ENCODE measurements around the gene PPP2R1B. TPM values are rescaled to one million over a fixed set of nuclear protein-coding genes. Genes with fewer than 3 reads are reported as not detected.

The PPP2R1B gene
- total and polyA plus RNA-seq, 8 donors = 26.4 to 31.5 (median 29.4) TPM

- Histone ChIP-seq H3K4me3 (no peak overlapping the region), H3K4me1 (peaks cover 0 to 14% of the 10 kb centered on the region in 2 donors), H3K9me3 (no peaks in the 10 kb centered on the region), H3K27ac (no peak overlapping the region), H3K27me3 (no peaks in the 10 kb centered on the region), H3K36me3 (peaks cover 0 to 84% of the 10 kb centered on the region in 2 donors)
- intact Hi-C loops (cut with DNase I) = no loop called here
- DNase-seq (no peak), ATAC-seq (no peak)
- no peak for TF ChIP-seq CTCF (IDR thresholded peaks at IDR 0.05)
Measured at GRCh38 chr11:111759376-111759775, 6.8 kb downstream of the PPP2R1B start.

GRCh38 chr11:111756097-111756496 is 10.1 kb downstream of the PPP2R1B start:
- DNase-seq = no peak
- intact Hi-C loops (cut with DNase I) = no loop called here
- H3K36me3 ChIP-seq = peaks cover 0 to 94% of the 10 kb centered on the region in 2 donors
- H3K4me1 ChIP-seq = no peaks in the 10 kb centered on the region
- ATAC-seq = no peak
- no peak for TF ChIP-seq CTCF (IDR thresholded peaks at IDR 0.05)
- H3K27me3 ChIP-seq = no peaks in the 10 kb centered on the region
- no peak overlapping the region for H3K27ac ChIP-seq
- H3K9me3 ChIP-seq = no peaks in the 10 kb centered on the region
- H3K4me3 ChIP-seq = no peak overlapping the region

- ATAC-seq = no peak
- H3K27me3 ChIP-seq = no peaks in the 10 kb centered on the region
- no peaks in the 10 kb centered on the region for H3K9me3 ChIP-seq
- intact Hi-C loops (cut with DNase I) = no loop called here
- no peak for DNase-seq
- no peak overlapping the region for H3K4me3 ChIP-seq
- H3K36me3 ChIP-seq = peaks cover 0 to 96% of the 10 kb centered on the region in 2 donors
- no peak for TF ChIP-seq CTCF (IDR thresholded peaks at IDR 0.05)
- H3K27ac ChIP-seq = no peak overlapping the region
- peaks cover 5 to 8% of the 10 kb centered on the region in 2 donors for H3K4me1 ChIP-seq
Measured at GRCh38 chr11:111749646-111750045, 16.5 kb downstream of the PPP2R1B start.

- H3K36me3 ChIP-seq = peaks cover 0 to 96% of the 10 kb centered on the region in 2 donors
- H3K9me3 ChIP-seq = no peaks in the 10 kb centered on the region
- ATAC-seq (no peak), DNase-seq (no peak)
- TF ChIP-seq CTCF (IDR thresholded peaks at IDR 0.05) = no peak
- no peak overlapping the region for H3K27ac ChIP-seq
- H3K27me3 ChIP-seq = no peaks in the 10 kb centered on the region
- intact Hi-C loops (cut with DNase I) = no loop called here
- peaks cover 5 to 8% of the 10 kb centered on the region in 2 donors for H3K4me1 ChIP-seq
- no peak overlapping the region for H3K4me3 ChIP-seq
Measured at GRCh38 chr11:111748035-111748804, 18.0 kb downstream of the PPP2R1B start.

GRCh38 chr11:111745719-111746504 is 20.3 kb downstream of the PPP2R1B start:
- intact Hi-C loops (cut with DNase I) = no loop called here
- TF ChIP-seq CTCF (IDR thresholded peaks at IDR 0.05) = no peak
- H3K9me3 ChIP-seq = no peaks in the 10 kb centered on the region
- H3K27me3 ChIP-seq = no peaks in the 10 kb centered on the region
- ATAC-seq (peak; percentile 39), DNase-seq (no peak)
- peaks cover 5 to 8% of the 10 kb centered on the region in 2 donors for H3K4me1 ChIP-seq
- H3K27ac ChIP-seq = peak overlapping the region in 1 of 2 donors; percentile 21
- H3K4me3 ChIP-seq = no peak overlapping the region
- peaks cover 0 to 96% of the 10 kb centered on the region in 2 donors for H3K36me3 ChIP-seq
